Prostate gland (tissue), 2 donors: ENCODE data around the gene DAB1.

Experiments used
- POLR2AphosphoS5 ChIP-seq: sonication (generic); formaldehyde crosslinking; IDR thresholded peaks from one replicate; pipeline ENCODE4 v1.6.1; 2017; ENCODE audit warnings: antibody characterized with exemption
- TF ChIP-seq, protein P1 (sequence below), 4 experiments: fragments of 200-600 bp in 2 of 4; fragments of 450-650 bp in 2 of 4; sonication (generic) in 2 of 4; IDR thresholded peaks; 1 replicate in 3 of 4; 2 replicates in 1 of 4; pipeline ENCODE4 v1.5.1; 2016 to 2019; ENCODE audit warnings: antibody characterized with exemption in 4 of 4, mild to moderate bottlenecking in 2 of 4, moderate library complexity in 2 of 4

DNA sequence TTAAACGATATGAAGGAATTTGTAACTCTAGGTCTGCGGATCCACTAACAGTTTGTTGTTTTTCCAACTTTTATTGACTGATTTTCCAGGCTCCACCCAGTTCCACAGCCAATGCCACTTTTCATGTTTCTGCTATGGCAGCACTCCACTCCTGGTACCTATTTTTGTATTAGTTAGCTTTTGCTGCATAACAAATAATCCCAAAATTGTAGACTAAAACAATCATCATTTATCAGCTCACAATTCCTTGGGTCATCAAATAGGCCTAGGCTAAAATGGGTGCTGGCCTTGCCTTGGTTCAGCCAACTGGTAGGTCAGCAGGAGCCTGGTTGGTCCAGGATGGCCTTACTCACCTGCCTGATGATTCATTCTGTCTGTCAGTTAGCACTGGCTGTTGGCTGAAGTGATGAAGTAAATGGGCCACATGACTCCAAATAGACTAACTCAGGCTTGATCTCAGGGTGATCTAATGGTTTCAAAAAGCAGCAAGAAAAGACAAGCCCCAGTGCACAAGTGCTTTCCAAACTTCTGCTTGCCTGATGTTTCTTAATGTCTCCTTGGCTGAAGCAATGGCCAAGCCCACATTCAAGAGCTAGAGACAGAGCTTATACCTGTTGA lies 454.9 kb downstream of the DAB1 start:
- no peak for TF ChIP-seq POLR2AphosphoS5
- TF ChIP-seq, protein P1, sequence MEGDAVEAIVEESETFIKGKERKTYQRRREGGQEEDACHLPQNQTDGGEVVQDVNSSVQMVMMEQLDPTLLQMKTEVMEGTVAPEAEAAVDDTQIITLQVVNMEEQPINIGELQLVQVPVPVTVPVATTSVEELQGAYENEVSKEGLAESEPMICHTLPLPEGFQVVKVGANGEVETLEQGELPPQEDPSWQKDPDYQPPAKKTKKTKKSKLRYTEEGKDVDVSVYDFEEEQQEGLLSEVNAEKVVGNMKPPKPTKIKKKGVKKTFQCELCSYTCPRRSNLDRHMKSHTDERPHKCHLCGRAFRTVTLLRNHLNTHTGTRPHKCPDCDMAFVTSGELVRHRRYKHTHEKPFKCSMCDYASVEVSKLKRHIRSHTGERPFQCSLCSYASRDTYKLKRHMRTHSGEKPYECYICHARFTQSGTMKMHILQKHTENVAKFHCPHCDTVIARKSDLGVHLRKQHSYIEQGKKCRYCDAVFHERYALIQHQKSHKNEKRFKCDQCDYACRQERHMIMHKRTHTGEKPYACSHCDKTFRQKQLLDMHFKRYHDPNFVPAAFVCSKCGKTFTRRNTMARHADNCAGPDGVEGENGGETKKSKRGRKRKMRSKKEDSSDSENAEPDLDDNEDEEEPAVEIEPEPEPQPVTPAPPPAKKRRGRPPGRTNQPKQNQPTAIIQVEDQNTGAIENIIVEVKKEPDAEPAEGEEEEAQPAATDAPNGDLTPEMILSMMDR (IDR thresholded peaks at IDR 0.05): no peak
